HCT116 (cell line): ENCODE data around the gene ADAMTSL2.

ENCODE experiments used
- CTCF ChIP-seq, 3 experiments: fragments of 200-600 bp in 1 of 3; sonication (generic) in 1 of 3; IDR thresholded peaks in 2 of 3; conservative IDR thresholded peaks in 1 of 3; 2 replicates each; pipeline ENCODE4 v1.5.1; 2012 to 2017; ENCODE audit warnings: low read depth in 2 of 3, low read length in 2 of 3, antibody characterized with exemption in 1 of 3, borderline replicate concordance in 1 of 3, control low read depth in 1 of 3, mild to moderate bottlenecking in 1 of 3, mixed read lengths in 1 of 3, mixed run types in 1 of 3, moderate library complexity in 1 of 3; ENCODE audit not compliant: insufficient read depth in 1 of 3
- EGR1 ChIP-seq: IDR thresholded peaks from 2 replicates; pipeline ENCODE4 v1.6.1; 2012; ENCODE audit warnings: low read depth
- EZH2phosphoT487 ChIP-seq: fragments of 200-600 bp; IDR thresholded peaks from 2 replicates; pipeline ENCODE4 v1.6.1; 2018; ENCODE audit warnings: antibody characterized with exemption, borderline replicate concordance
- POLR2A ChIP-seq: IDR thresholded peaks from 2 replicates; pipeline ENCODE4 v1.7.0; 2011; ENCODE audit warnings: borderline replicate concordance; ENCODE audit not compliant: insufficient read depth, insufficient read length; ENCODE audit errors: extremely low read depth
- RAD21 ChIP-seq: IDR thresholded peaks from 2 replicates; pipeline ENCODE4 v1.6.1; 2012; ENCODE audit warnings: low read depth, mild to moderate bottlenecking

- TF ChIP-seq EZH2phosphoT487, result no peak
- no peak for TF ChIP-seq CTCF (IDR thresholded peaks at IDR 0.05 in 2 of 3, conservative IDR thresholded peaks at IDR 0.05 in 1 of 3; ENCODE audit: borderline replicate concordance in 1 of 3, insufficient read depth in 1 of 3, low read depth in 2 of 3, low read length in 2 of 3)
- no peak for TF ChIP-seq EGR1
- no peak for TF ChIP-seq POLR2A
- no peak for TF ChIP-seq RAD21
Observed at GRCh38 chr9:133618726-133619125, 84.2 kb downstream of the ADAMTSL2 start.
